ENCODE measurements around the gene KLHL10. TPM values are rescaled to one million over a fixed set of nuclear protein-coding genes. Genes with fewer than 3 reads are reported as not detected.
"Not testable (repeated sequence)": the region's sequence is repeated elsewhere in the genome, so short reads cannot be mapped to it uniquely, and the experiment has no call there.

KLHL10 gene
- total RNA-seq, 4 donors from 2014 or later: not detected

GRCh38 chr17:41844971-41845370 lies 7.3 kb downstream of the KLHL10 start:
- no peak for DNase-seq (ENCODE audit: low spot score in 2 of 2)
- peaks cover 0 to 6% (median 0%) of the 10 kb centered on the region in 3 donors for H3K36me3 ChIP-seq
- H3K9me3 ChIP-seq: no peaks in the 10 kb centered on the region
- 87 to 88% methylated on average over 6 of the region's 6 CpGs for WGBS, 2 donors
- H3K27me3 ChIP-seq: no peaks in the 10 kb centered on the region
- H3K4me1 ChIP-seq: peaks cover 0 to 19% (median 7%) of the 10 kb centered on the region in 4 donors
- TF ChIP-seq EP300 (IDR thresholded peaks at IDR 0.05) (no peak), CTCF (IDR thresholded peaks at IDR 0.05) (no peak), POLR2A (IDR thresholded peaks at IDR 0.05) (no peak)
- no peak overlapping the region for H3K27ac ChIP-seq
- H3K4me3 ChIP-seq: no peak overlapping the region

- no peak for TF ChIP-seq POLR2A (IDR thresholded peaks at IDR 0.05)
- no peak for TF ChIP-seq EP300 (IDR thresholded peaks at IDR 0.05)
- TF ChIP-seq CTCF (IDR thresholded peaks at IDR 0.05): no peak
- peaks cover 0 to 17% (median 0%) of the 10 kb centered on the region in 3 donors for H3K36me3 ChIP-seq
- 27 to 36% methylated on average over 4 of the region's 4 CpGs for WGBS, 2 donors
- H3K27me3 ChIP-seq: no peaks in the 10 kb centered on the region
- DNase-seq (ENCODE audit: low spot score in 2 of 2): no peak
- peaks cover 0 to 31% (median 9%) of the 10 kb centered on the region in 4 donors for H3K4me1 ChIP-seq
- H3K27ac ChIP-seq: peak overlapping the region in 2 of 4 donors; percentile 40 to 41
- no peak overlapping the region for H3K4me3 ChIP-seq
- H3K9me3 ChIP-seq: no peaks in the 10 kb centered on the region
Measured at GRCh38 chr17:41848788-41849187, 11.2 kb downstream of the KLHL10 start.

- TF ChIP-seq EP300 (IDR thresholded peaks at IDR 0.05) (no peak), POLR2A (IDR thresholded peaks at IDR 0.05) (no peak), CTCF (IDR thresholded peaks at IDR 0.05) (no peak)
- Histone ChIP-seq H3K4me3 (no peak overlapping the region), H3K9me3 (no peaks in the 10 kb centered on the region), H3K36me3 (peaks cover 0 to 24% (median 0%) of the 10 kb centered on the region in 3 donors), H3K4me1 (peaks cover 0 to 31% (median 9%) of the 10 kb centered on the region in 4 donors), H3K27ac (peak overlapping the region in 2 of 4 donors; percentile 40 to 41), H3K27me3 (no peaks in the 10 kb centered on the region)
- WGBS, 2 donors: 39 to 42% methylated on average over 4 of the region's 4 CpGs
- DNase-seq (ENCODE audit: low spot score in 2 of 2): no peak
Measured at GRCh38 chr17:41849251-41849990, 11.8 kb downstream of the KLHL10 start.

- H3K27ac ChIP-seq; H3K9me3 ChIP-seq; H3K4me3 ChIP-seq; H3K27me3 ChIP-seq; DNase-seq (ENCODE audit: low spot score in 2 of 2): not testable (repeated sequence)
- H3K36me3 ChIP-seq: peaks cover 0 to 31% (median 0%) of the 10 kb centered on the region in 3 donors
- peaks cover 0 to 31% (median 9%) of the 10 kb centered on the region in 4 donors for H3K4me1 ChIP-seq
- 94 to 96% methylated on average over 14 of the region's 14 CpGs for WGBS, 2 donors
Measured at GRCh38 chr17:41851382-41851781, 13.8 kb downstream of the KLHL10 start.

GRCh38 chr17:41860254-41860931 lies 22.8 kb downstream of the KLHL10 start:
- no peak for DNase-seq (ENCODE audit: low spot score in 2 of 2)
- Histone ChIP-seq H3K4me1 (peaks cover 0 to 46% (median 19%) of the 10 kb centered on the region in 4 donors), H3K27ac (no peak overlapping the region), H3K4me3 (no peak overlapping the region), H3K36me3 (no peaks in the 10 kb centered on the region), H3K9me3 (no peaks in the 10 kb centered on the region), H3K27me3 (no peaks in the 10 kb centered on the region)
- no peak for TF ChIP-seq EP300 (IDR thresholded peaks at IDR 0.05)
- TF ChIP-seq POLR2A (IDR thresholded peaks at IDR 0.05): no peak
- TF ChIP-seq CTCF (IDR thresholded peaks at IDR 0.05): no peak
- 64 to 77% methylated on average over 3 of the region's 3 CpGs for WGBS, 2 donors

Measured in tibial nerve (tissue), 4 donors.